Fibroblast of villous mesenchyme (primary cell): ENCODE measurements around the gene CSF3. TPM values are rescaled to one million over a fixed set of nuclear protein-coding genes. Genes with fewer than 3 reads are reported as not detected.

Experiments
- DNase-seq: peaks from one replicate; pipeline ENCODE4 v3.0.0-alpha.2; 2010; ENCODE audit warnings: low read depth
- H3K4me3 ChIP-seq: 2 replicates; pipeline ENCODE4 v1.5.1; 2011; ENCODE audit warnings: low read depth, mild to moderate bottlenecking, low read length
- total RNA-seq: library from RNA; depleted of rRNA; stranded (reverse); fragments of >200 nt; gene quantifications from 2 replicates; pipeline ENCODE4 v1.2.3, GENCODE V29; 2012
- TF ChIP-seq, protein P1 (sequence below): IDR thresholded peaks from 2 replicates; pipeline ENCODE4 v1.5.1; 2012; ENCODE audit warnings: low read depth, mild to moderate bottlenecking, low read length; ENCODE audit not compliant: insufficient read depth

Gene CSF3
- total RNA-seq, 1 donor = 4.3 TPM

DNA sequence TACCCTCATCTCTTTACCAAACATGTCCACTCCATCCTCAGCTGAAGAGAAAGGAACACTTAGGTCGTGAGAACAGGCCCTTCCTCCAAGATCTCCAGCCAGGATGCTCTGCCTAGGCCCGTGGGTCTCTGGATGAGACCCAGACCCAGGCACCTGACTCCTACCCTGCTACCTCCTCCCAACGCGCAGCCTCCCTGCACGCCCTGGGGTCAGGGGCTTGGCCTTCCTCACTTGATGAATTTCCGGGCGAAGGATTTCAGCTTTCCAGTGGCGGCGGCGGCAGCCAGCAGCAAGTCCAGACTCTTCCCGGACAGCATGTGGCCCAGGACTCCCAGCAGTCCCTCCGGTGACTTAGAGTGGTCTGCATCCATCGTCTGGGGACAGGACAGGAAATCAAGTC lies 13.4 kb downstream of the CSF3 start:
- TF ChIP-seq, protein P1, sequence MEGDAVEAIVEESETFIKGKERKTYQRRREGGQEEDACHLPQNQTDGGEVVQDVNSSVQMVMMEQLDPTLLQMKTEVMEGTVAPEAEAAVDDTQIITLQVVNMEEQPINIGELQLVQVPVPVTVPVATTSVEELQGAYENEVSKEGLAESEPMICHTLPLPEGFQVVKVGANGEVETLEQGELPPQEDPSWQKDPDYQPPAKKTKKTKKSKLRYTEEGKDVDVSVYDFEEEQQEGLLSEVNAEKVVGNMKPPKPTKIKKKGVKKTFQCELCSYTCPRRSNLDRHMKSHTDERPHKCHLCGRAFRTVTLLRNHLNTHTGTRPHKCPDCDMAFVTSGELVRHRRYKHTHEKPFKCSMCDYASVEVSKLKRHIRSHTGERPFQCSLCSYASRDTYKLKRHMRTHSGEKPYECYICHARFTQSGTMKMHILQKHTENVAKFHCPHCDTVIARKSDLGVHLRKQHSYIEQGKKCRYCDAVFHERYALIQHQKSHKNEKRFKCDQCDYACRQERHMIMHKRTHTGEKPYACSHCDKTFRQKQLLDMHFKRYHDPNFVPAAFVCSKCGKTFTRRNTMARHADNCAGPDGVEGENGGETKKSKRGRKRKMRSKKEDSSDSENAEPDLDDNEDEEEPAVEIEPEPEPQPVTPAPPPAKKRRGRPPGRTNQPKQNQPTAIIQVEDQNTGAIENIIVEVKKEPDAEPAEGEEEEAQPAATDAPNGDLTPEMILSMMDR = no peak
- no peak for DNase-seq
- no peak overlapping the region for H3K4me3 ChIP-seq

DNA sequence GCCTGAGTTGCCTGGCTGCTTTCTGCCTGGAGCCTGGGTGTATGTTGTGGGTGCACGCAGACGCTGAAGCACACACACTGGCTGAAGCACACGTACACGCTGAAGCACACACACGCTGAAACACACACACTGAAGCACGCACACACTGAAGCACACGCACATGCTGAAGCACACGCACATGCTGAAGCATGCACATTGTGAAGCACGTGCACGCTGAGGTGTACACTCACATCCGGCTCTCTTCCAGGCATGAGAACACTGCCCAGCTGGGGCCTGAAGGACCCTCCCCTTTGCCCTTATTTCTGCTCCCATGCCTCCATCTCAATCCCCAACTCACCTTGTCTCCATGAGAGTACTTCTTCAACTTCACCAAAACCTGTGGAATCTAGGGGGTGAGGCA lies 16.5 kb downstream of the CSF3 start:
- TF ChIP-seq, protein P1 = no peak
- no peak for DNase-seq
- H3K4me3 ChIP-seq = no peak overlapping the region

DNA sequence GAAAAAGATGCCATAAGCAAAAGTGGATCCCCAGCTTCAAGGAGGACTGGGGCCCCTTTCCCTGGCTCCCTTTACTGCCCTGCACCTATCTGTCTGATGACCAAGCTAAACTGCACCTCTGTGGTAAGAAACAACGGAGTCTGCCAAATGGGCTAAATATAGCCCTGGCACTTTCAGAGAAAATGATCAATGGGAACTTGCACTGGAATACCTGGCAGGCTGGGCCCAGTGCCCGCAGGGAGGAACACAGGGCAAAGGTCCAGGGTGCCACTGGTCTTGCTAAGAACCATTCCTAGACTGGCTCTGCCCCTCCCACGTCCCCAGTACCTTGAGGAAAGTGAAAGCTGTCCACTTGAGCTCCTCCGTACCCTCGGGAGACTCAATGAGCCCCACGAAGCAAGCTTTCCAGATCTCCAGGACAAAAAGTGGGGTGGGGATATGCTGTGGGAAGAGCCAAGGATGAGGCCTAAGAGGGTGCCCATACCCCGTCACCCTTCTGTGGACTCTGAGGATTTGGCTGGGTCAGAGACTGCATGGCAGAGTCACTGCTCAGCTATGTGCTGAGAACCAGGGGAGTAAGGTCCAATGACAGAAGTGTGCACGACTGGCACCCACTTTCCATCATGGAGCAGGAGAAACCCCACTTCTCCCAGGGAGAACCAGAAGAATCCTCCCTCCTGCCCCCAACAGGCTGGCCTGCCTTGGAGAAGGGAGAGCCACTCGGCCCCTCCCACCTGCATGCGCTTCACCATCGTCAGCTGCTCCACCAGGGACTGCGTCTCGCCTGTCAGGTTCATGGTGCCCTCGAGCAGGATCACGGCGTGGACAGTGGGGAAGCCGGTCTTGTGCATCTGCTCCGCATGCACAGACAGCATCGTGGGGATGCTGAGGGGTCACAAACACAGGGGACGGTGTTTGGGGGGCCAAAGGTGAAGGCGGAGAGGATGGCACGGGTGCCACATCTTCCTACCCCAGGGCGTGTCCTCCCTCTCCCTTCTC lies 17.4 kb downstream of the CSF3 start:
- TF ChIP-seq, protein P1 = no peak
- no peak for DNase-seq
- no peak overlapping the region for H3K4me3 ChIP-seq

DNA sequence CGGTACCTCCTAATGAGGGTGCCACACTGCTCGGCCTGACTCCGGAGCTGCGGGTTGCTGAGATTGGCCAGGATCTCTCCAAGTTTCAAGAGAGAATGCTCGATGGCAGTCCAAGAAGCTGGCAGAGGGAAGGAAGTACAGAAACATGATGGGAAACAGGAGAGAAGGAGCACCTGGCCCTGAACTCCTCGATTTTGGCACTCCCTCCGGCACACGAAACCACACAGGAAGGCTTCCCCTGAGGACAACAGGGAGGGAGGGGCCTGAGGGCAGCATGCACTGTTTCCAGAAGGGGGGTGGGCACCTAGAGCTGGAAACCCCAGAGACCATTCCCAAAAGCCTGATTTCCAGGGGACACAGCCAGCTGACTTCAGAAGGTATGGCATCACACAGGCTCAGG lies 18.1 kb downstream of the CSF3 start:
- TF ChIP-seq, protein P1 = no peak
- no peak for DNase-seq
- H3K4me3 ChIP-seq = no peak overlapping the region

DNA sequence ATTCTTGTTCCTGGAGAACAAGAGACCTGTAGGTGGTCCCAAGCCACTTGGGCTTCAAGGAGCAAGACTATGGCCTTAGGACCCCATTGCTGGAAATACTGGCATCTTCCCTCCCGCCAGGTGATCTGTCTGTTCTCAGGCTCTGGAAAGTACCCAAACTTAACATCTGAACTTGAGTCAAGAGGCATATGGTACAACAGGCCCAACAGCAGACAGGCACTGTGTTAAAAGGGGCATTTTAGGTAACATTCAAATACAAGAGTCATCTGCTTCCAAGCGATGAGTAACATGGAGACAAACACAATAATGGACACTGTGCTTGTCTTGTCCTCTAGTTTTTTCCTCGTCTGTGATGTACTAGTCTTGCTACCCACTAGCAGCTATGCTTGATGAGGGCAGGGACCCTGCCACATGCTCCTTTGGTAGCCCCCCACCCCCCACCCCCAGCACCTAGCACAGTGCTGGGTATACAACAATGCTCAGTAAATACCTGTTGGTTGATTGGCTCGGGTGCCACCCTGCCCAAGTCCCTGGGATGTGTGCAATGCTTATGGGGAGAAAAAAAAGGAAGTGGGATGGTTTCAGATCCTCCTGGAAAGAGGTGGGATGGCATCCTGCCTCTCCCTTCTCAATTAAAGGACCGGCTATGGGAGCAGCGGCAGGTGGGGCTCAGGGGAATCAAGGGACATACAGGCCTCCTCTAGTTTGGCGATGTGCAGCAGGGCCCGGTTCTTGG lies 19.4 kb downstream of the CSF3 start:
- TF ChIP-seq, protein P1 = no peak
- H3K4me3 ChIP-seq = no peak overlapping the region
- no peak for DNase-seq

DNA sequence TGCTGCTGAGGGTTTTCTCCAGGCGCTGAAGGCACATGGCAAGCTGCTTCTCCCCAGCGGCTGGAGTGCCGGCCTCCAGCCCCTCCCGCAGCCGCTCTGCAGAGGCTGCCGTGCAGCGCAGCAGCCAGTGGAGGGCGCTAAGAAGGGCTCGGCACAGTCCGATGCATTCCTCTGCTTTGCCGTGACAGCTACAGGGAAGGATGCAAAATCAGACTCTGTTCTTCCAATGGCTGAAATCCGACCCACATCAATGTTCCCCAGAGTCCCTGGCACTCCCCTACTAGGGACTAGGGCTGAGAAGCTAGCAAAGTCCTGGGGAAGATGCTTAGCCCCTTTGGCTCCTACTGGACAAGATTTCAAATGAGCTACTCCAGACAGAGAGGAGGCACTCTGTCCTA lies 19.9 kb downstream of the CSF3 start:
- peak; percentile 41 for DNase-seq
- TF ChIP-seq, protein P1 = peak; percentile 84
- H3K4me3 ChIP-seq = no peak overlapping the region
